Measurements from ENCODE around the gene KRTAP5-8. TPM values are rescaled to one million over a fixed set of nuclear protein-coding genes. Genes with fewer than 3 reads are reported as not detected.

Gene KRTAP5-8
- total and polyA plus RNA-seq, 8 donors, result 0.14 to 0.46 (median 0.35) TPM; not detected in 5

GRCh38 chr11:71490731-71491390 is 47.0 kb upstream of the KRTAP5-8 start:
- intact Hi-C loops (cut with DNase I), result no loop called here
- ATAC-seq, result no peak
- 96 to 97% methylated on average over 28 of the region's 28 CpGs for WGBS, 2 donors

GRCh38 chr11:71491531-71491930 is 46.3 kb upstream of the KRTAP5-8 start:
- intact Hi-C loops (cut with DNase I), result no loop called here
- Histone ChIP-seq H3K36me3 (peaks cover 0 to 18% (median 0%) of the 10 kb centered on the region in 3 donors), H3K9me3 (no peaks in the 10 kb centered on the region), H3K27me3 (no peaks in the 10 kb centered on the region), H3K4me1 (no peaks in the 10 kb centered on the region), H3K4me3 (no peak overlapping the region), H3K27ac (no peak overlapping the region)
- DNase-seq, result peak in 2 of 6 donors; percentile 41 to 44
- TF ChIP-seq CTCF (IDR thresholded peaks at IDR 0.05), result no peak
- 92 to 93% methylated on average over 15 to 19 of the region's 19 CpGs for WGBS, 2 donors
- FAIRE-seq, result no peak
- ATAC-seq, result no peak

More at GRCh38 chr11:71490731-71491390, 47.0 kb upstream of the KRTAP5-8 start:
- Histone ChIP-seq H3K4me3 (no peak overlapping the region), H3K4me1 (no peaks in the 10 kb centered on the region), H3K36me3 (peaks cover 0 to 18% (median 0%) of the 10 kb centered on the region in 3 donors), H3K27me3 (no peaks in the 10 kb centered on the region), H3K9me3 (no peaks in the 10 kb centered on the region), H3K27ac (no peak overlapping the region)
- no peak for FAIRE-seq
- TF ChIP-seq CTCF (IDR thresholded peaks at IDR 0.05), result no peak
- DNase-seq, result peak in 1 of 6 donors; percentile 49

- TF ChIP-seq CTCF (IDR thresholded peaks at IDR 0.05), result no peak
- Histone ChIP-seq H3K9me3 (no peaks in the 10 kb centered on the region), H3K27ac (no peak overlapping the region), H3K27me3 (no peaks in the 10 kb centered on the region), H3K4me3 (no peak overlapping the region), H3K4me1 (no peaks in the 10 kb centered on the region), H3K36me3 (peaks cover 0 to 18% (median 0%) of the 10 kb centered on the region in 3 donors)
- DNase-seq (no peak), ATAC-seq (no peak), FAIRE-seq (no peak)
- 92 to 94% methylated on average over 9 of the region's 9 CpGs for WGBS, 2 donors
- intact Hi-C loops (cut with DNase I), result no loop called here
Observed at GRCh38 chr11:71491940-71492339, 45.9 kb upstream of the KRTAP5-8 start.

GRCh38 chr11:71495286-71496230 is 42.3 kb upstream of the KRTAP5-8 start:
- TF ChIP-seq CTCF (IDR thresholded peaks at IDR 0.05), result no peak
- Histone ChIP-seq H3K27me3 (no peaks in the 10 kb centered on the region), H3K4me3 (no peak overlapping the region), H3K27ac (no peak overlapping the region), H3K4me1 (no peaks in the 10 kb centered on the region), H3K36me3 (peaks cover 0 to 38% (median 21%) of the 10 kb centered on the region in 3 donors), H3K9me3 (no peaks in the 10 kb centered on the region)
- ATAC-seq (no peak), DNase-seq (peak in 2 of 6 donors; percentile 2 to 45), FAIRE-seq (no peak)
- WGBS, 2 donors, result 94 to 97% methylated on average over 20 of the region's 20 CpGs
- intact Hi-C loops (cut with DNase I), result no loop called here
